Activated CD4-positive, alpha-beta T cell treated with anti-CD3 and anti-CD28 coated beads for 36 hours (primary cell): ENCODE measurements around the gene BSND. TPM values are rescaled to one million over a fixed set of nuclear protein-coding genes. Genes with fewer than 3 reads are reported as not detected.

Source experiments
- ATAC-seq: fragments of 200-7000 bp; cut with Tn5 transposase; one replicate; pipeline ENCODE4 v1.10.0; 2021; ENCODE audit warnings: mild to moderate bottlenecking, moderate library complexity
- CTCF ChIA-PET: fragments of 350-600 bp; sonication (Branson Sonifier 250); formaldehyde crosslinking; loops from one replicate; lab custom pipeline; 2021; ENCODE audit warnings: antibody characterized with exemption; lab: Charles Lee
- POLR2A ChIA-PET: fragments of 350-600 bp; sonication (Branson Sonifier 250); formaldehyde crosslinking; loops from one replicate; lab custom pipeline; 2021; ENCODE audit warnings: antibody characterized with exemption, inconsistent platforms; lab: Charles Lee
- DNase-seq: peaks from one replicate; pipeline ENCODE4 v3.0.0-alpha.2; 2020
- H3K27ac Mint-ChIP-seq: one replicate; pipeline ENCODE4 v1.8.0; 2021; ENCODE audit warnings: mixed read lengths
- H3K27me3 Mint-ChIP-seq: one replicate; pipeline ENCODE4 v1.8.0; 2021; ENCODE audit warnings: mixed read lengths
- H3K36me3 Mint-ChIP-seq: one replicate; pipeline ENCODE4 v1.8.0; 2021; ENCODE audit warnings: low read depth, mixed read lengths
- H3K4me1 Mint-ChIP-seq: one replicate; pipeline ENCODE4 v1.8.0; 2021; ENCODE audit warnings: mixed read lengths
- H3K4me3 Mint-ChIP-seq: one replicate; pipeline ENCODE4 v1.8.0; 2021; ENCODE audit warnings: mild to moderate bottlenecking, moderate library complexity, mixed read lengths
- H3K9me3 Mint-ChIP-seq: one replicate; pipeline ENCODE4 v1.8.0; 2021; ENCODE audit warnings: low read depth, mixed read lengths
- intact Hi-C, 2 experiments: fragments of 100-400 bp; cut with DNase I in 1 of 2; cut with micrococcal nuclease in 1 of 2; formaldehyde crosslinking; loops; one replicate each; pipeline versions ENCODE4 v1.14.2 to v1.15.1; 2022 to 2024; cut with DNase I, micrococcal nuclease
- total RNA-seq, 2 experiments: library from RNA; stranded (reverse); gene quantifications; one replicate each; pipeline ENCODE4 v1.2.3, GENCODE V29; 2021

Gene BSND
- total RNA-seq, 2 experiments from 2014 or later, result not detected

DNA sequence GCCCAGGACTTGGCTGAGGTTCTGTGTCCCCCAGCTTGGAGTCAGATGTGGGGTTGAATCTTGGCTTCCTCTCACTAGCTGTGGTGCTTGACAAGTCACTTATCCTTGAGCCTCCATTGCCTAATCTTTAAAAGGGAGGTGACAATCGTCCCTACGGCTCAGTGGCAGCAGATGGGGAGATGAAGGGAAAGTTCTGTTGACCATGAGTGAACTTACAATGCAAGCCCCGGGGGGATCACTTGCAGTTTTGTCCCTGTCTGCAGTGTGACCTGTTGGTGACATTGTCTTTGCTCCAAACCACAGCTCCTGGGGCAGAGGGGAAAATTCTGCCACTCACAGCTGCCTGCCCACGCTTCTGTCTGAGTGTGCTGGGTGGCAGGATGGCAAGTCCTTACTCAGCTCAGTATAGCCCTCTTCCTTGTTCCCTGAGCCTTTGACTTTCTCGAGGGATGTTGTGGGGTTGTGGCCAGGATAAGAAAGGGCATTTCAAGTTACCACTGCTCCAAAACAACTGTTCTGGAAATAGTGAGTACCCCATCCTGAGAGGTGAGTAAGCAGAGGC, 42.3 kb downstream of the BSND start:
- ATAC-seq (peak; percentile 30), DNase-seq (no peak)
- intact Hi-C loops, result no loop called here
- no peak overlapping the region for H3K27ac Mint-ChIP-seq
- H3K4me1 Mint-ChIP-seq, result no peaks in the 10 kb centered on the region
- H3K9me3 Mint-ChIP-seq, result no peaks in the 10 kb centered on the region
- no peaks in the 10 kb centered on the region for H3K36me3 Mint-ChIP-seq
- peaks cover 46% of the 10 kb centered on the region for H3K27me3 Mint-ChIP-seq
- ChIA-PET POLR2A (no interaction called here), CTCF (interaction anchor here (0.5 to 0.6 kb wide), 2 partner anchors 101 to 1002 kb away, joined by 3 read pairs; no protein-coding TSS in a partner anchor)
- no peak overlapping the region for H3K4me3 Mint-ChIP-seq

DNA sequence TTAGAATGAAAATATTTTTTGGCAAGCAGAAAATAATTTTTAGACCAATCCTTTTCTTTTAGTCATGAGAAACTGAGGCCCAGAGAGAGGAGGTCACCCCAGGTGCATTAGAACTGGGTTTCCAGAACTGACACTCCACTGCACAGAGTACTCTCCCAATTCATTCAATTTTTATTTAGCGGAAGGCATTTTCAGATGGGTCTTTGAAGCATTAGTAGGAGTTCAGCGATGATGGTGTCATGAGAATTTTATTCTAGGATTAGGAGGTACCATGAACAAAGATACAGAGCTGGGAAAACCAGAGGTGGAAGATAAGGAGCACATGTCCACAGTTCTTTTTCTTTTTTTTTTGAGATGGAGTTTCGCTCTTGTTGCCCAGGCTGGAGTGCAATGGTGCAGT, 42.9 kb downstream of the BSND start:
- CTCF ChIA-PET, result no interaction called here
- no peak overlapping the region for H3K4me3 Mint-ChIP-seq
- H3K27me3 Mint-ChIP-seq, result peaks cover 42% of the 10 kb centered on the region
- H3K27ac Mint-ChIP-seq, result no peak overlapping the region
- no peaks in the 10 kb centered on the region for H3K36me3 Mint-ChIP-seq
- POLR2A ChIA-PET, result no interaction called here
- DNase-seq, result no peak
- intact Hi-C loops, result no loop called here
- no peaks in the 10 kb centered on the region for H3K9me3 Mint-ChIP-seq
- no peak for ATAC-seq
- H3K4me1 Mint-ChIP-seq, result no peaks in the 10 kb centered on the region

DNA sequence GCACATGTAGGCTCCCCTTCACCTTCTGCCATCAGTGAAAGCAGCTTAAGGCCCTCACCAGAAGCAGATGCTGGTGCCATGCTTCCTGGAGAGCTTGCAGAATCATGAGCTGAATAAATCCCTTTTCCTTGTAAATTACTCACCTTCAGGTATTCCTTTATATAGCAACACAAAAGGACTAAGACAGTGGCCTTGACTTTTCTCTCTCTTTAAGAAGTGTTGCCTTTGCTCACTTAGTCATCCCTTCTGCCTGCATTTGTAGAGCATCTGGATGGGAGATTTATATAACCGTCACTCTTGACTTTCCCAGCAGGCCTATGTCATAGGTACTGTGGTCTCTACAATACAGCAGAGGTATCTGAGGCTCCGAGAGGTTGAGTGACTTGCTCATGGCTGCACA, 44.3 kb downstream of the BSND start:
- Mint-ChIP-seq H3K4me1 (no peaks in the 10 kb centered on the region), H3K9me3 (no peaks in the 10 kb centered on the region), H3K27ac (no peak overlapping the region), H3K4me3 (no peak overlapping the region), H3K27me3 (peaks cover 31% of the 10 kb centered on the region), H3K36me3 (no peaks in the 10 kb centered on the region)
- intact Hi-C loops, result no loop called here
- CTCF ChIA-PET, result interaction anchor here (0.6 kb wide), 1 partner anchor 9 kb away, joined by 3 read pairs; no protein-coding TSS in a partner anchor
- no peak for ATAC-seq
- POLR2A ChIA-PET, result no interaction called here
- no peak for DNase-seq

DNA sequence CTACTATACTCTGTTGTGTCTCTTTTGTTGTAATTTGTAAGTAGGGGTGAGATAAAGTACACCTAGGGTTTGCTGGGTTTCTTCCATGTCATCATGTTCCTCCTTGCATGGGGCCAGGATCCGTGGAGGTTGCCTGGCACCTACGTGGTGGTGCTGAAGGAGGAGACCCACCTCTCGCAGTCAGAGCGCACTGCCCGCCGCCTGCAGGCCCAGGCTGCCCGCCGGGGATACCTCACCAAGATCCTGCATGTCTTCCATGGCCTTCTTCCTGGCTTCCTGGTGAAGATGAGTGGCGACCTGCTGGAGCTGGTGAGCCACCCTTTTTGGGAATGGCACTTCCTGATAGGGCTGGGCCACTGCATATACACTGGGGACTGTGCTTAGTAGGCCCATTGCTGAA, 45.0 kb downstream of the BSND start:
- no peaks in the 10 kb centered on the region for H3K9me3 Mint-ChIP-seq
- ATAC-seq (no peak), DNase-seq (no peak)
- H3K27ac Mint-ChIP-seq, result no peak overlapping the region
- peaks cover 24% of the 10 kb centered on the region for H3K27me3 Mint-ChIP-seq
- CTCF ChIA-PET, result interaction anchor here (1.2 to 1.4 kb wide), 2 partner anchors 8 to 21 kb away, joined by 3 to 8 read pairs; no protein-coding TSS in a partner anchor
- intact Hi-C loops, result no loop called here
- H3K4me1 Mint-ChIP-seq, result no peaks in the 10 kb centered on the region
- H3K36me3 Mint-ChIP-seq, result no peaks in the 10 kb centered on the region
- no peak overlapping the region for H3K4me3 Mint-ChIP-seq
- POLR2A ChIA-PET, result no interaction called here

DNA sequence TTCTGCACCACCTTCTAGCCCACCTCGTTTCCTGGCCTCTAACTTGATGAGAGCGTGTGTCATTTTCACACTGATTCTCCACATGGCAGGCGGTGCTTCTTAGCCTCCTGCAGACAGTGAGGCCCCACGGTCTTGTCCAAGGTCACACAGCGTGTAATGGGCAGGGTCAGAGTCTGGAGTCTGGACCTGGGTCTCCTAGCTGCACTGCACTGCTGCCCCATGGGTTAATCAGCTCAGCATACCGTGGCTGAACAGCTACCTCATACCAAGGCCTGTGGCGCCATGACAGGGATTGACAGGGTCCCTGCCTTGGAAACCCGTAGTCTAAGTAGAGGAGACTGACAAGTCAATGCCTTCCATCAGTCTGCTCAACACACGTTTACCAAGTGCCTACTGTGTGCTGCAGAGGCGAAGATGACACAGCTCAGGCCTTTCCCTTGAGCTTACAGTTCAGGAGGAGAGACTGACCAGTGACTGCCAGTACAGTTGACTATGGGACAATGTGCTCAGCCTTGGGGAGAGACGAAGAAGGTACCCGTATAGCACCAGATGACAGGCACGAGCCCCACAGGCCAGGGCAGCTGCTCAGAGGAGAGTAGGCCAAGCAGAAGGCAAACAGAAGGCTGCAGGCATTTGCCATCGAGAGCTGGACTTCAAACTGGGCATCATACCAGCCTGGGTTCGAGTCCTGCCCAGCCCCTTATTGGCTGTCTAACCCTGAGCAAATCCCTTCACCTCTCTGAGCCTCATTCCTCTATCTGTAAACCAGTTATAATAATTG, 46.1 kb downstream of the BSND start:
- Mint-ChIP-seq H3K4me1 (no peaks in the 10 kb centered on the region), H3K36me3 (no peaks in the 10 kb centered on the region), H3K4me3 (no peak overlapping the region), H3K27ac (no peak overlapping the region), H3K9me3 (no peaks in the 10 kb centered on the region), H3K27me3 (peaks cover 17% of the 10 kb centered on the region)
- CTCF ChIA-PET, result interaction anchor here (0.5 to 1.4 kb wide), 6 partner anchors 10 to 358 kb away, joined by 3 to 8 read pairs (median 3); no protein-coding TSS in a partner anchor
- POLR2A ChIA-PET, result no interaction called here
- DNase-seq, result no peak
- intact Hi-C loops, result no loop called here
- no peak for ATAC-seq

DNA sequence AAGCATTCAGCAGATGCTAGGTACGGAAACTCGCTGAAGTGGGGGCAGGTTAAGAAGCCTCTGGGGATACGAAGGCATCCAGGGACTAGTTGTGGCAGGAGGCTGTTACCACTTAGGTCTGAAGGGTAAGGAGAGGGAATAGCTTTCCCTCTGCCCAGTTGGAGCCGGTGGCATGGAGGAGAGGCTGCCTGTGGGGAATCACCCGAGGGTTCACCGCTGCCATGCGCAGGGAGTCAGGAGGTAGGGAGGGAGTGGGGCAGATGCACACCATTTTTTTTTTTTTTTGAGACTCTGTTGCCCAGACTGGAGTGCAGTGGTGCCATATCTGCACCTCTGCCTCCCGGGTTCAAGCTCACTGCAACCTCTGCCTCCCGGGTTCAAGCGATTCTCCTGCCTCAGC, 46.7 kb downstream of the BSND start:
- Mint-ChIP-seq H3K27me3 (peaks cover 11% of the 10 kb centered on the region), H3K27ac (no peak overlapping the region)
- no peak for DNase-seq

DNA sequence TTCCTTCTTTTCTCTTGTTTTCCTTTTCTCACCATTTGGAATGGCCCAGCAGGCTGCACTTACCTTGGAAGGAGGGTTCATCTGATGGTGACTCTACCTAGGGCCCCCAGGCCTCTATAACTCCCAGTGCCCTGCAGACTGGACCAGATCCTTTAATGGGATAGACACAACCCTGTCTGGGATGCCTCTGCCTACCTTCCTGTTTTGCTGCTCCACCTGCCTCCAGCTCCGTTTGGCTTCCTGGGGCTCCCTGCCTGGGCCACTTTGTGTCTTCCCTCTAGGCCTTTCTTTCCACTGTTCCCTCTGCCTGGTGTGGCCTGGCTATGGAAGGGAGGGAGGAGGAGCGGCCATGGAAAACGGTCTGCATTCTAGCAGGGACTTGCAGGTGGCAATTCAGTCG, 48.1 kb downstream of the BSND start:
- no peaks in the 10 kb centered on the region for H3K4me1 Mint-ChIP-seq
- no peaks in the 10 kb centered on the region for H3K9me3 Mint-ChIP-seq
- DNase-seq, result no peak
- peaks cover 2% of the 10 kb centered on the region for H3K27me3 Mint-ChIP-seq
- CTCF ChIA-PET, result no interaction called here
- no peak for ATAC-seq
- no peak overlapping the region for H3K4me3 Mint-ChIP-seq
- no peaks in the 10 kb centered on the region for H3K36me3 Mint-ChIP-seq
- no peak overlapping the region for H3K27ac Mint-ChIP-seq
- intact Hi-C loops, result no loop called here
- POLR2A ChIA-PET, result no interaction called here

More for the DNA sequence above, 46.7 kb downstream of the BSND start:
- Mint-ChIP-seq H3K4me3 (no peak overlapping the region), H3K4me1 (no peaks in the 10 kb centered on the region), H3K36me3 (no peaks in the 10 kb centered on the region), H3K9me3 (no peaks in the 10 kb centered on the region)
- intact Hi-C loops, result no loop called here
- ChIA-PET POLR2A (no interaction called here), CTCF (interaction anchor here (0.6 kb wide), 2 partner anchors 114 to 357 kb away, joined by 3 read pairs; no protein-coding TSS in a partner anchor)
- ATAC-seq, result no peak

DNA sequence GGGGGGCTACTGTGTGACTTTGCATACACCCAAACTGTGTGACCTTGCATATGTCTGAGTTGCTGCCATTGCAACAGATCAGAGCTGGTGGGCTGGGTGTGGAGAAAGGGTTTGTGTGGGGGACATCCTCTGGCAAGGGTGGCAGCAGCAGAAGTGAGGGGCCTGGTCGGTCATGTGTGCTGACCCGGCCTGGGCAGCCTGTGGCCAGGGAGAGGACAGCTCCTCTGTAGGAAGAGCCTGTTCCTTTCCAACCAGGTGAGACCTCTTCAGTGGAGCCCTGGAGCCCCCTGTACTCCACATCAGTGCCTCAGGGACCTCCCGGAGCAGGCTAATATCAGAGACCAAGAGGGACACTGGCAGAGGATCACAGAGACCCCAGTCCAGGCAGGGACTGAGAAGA, 48.9 kb downstream of the BSND start:
- no peak overlapping the region for H3K4me3 Mint-ChIP-seq
- intact Hi-C loops, result no loop called here
- CTCF ChIA-PET, result no interaction called here
- no peak overlapping the region for H3K27ac Mint-ChIP-seq
- H3K9me3 Mint-ChIP-seq, result no peaks in the 10 kb centered on the region
- no peaks in the 10 kb centered on the region for H3K4me1 Mint-ChIP-seq
- H3K27me3 Mint-ChIP-seq, result peaks cover 2% of the 10 kb centered on the region
- DNase-seq (no peak), ATAC-seq (no peak)
- POLR2A ChIA-PET, result no interaction called here
- H3K36me3 Mint-ChIP-seq, result no peaks in the 10 kb centered on the region

DNA sequence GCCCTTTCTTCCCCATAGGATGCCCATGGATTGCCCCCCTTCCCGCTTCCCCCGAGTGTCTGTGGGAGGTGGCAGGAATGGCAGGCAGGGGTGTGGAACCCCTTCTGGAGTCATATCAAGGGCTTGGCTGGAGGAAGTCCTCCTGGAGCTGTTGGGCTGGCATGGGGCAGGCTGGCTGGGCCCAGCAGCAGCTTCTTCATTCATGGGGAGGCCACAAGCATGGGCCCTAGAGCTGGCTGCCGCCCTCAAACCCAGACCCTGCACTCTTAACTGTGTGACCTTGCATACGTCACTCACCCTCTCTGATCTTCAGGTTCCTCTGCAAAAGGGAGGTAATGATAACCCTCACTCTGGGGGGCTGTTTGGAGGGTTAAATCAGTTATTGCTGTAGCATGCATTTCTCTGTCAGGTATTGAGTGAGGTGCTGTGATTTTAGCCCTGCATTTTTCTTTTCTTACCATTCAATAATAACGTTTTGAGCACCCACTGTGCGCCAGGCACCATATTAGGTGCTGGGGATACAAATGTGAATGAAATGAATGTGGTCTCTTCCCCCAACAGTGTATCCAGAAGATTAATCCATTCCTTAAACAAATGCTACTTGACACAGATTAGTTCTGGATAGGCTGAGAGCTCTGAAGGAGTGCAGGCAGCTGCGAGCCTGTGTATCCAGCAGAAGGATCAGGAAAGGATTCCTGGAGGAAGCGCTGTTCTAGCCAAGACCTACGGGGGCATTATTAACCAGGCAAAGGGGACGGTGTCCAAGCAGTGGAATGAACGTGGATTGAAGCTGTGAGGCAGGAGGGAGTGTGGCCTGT, 49.9 kb downstream of the BSND start:
- no peak for ATAC-seq
- ChIA-PET POLR2A (no interaction called here), CTCF (interaction anchor here (1.0 kb wide), 1 partner anchor 27 kb away, joined by 4 read pairs; no protein-coding TSS in a partner anchor)
- intact Hi-C loops, result no loop called here
- H3K27me3 Mint-ChIP-seq, result peaks cover under 1% of the 10 kb centered on the region
- H3K9me3 Mint-ChIP-seq, result no peaks in the 10 kb centered on the region
- H3K4me3 Mint-ChIP-seq, result no peak overlapping the region
- no peak for DNase-seq
- no peaks in the 10 kb centered on the region for H3K4me1 Mint-ChIP-seq
- no peaks in the 10 kb centered on the region for H3K36me3 Mint-ChIP-seq
- H3K27ac Mint-ChIP-seq, result no peak overlapping the region

DNA sequence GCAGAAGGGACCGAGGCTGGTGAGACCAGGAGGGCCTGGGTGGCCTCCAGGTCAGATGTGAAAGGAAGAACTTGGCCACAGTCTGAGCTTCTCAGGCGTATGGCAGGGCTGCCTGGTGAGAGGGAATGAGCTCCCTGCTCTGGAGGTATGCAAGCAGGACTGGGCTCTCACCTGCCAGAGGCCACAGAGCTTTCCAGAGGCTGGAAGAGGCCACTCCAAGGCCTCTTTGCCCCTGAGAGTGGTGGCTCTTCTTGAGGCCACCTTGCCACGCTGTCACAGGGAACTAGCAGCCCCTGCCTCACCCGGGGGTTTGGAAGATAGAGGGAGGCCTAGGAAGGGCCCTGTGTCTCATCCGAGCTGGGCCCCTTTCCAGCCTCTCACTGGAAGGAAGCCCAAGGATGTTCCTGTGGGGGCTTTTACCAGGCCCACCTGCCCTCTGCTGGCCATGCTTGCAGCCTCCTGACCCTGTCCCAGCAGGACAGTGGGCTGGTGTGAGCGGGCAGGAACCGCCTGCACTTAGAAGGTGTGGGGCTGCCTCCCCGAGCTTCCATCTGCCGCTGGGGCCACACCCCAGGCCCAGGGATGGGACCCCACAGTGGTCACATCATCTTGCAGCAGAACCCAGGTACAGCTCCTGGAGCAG, 50.7 kb downstream of the BSND start:
- intact Hi-C loops, result no loop called here
- DNase-seq (no peak), ATAC-seq (no peak)
- Mint-ChIP-seq H3K9me3 (no peaks in the 10 kb centered on the region), H3K4me3 (no peak overlapping the region), H3K36me3 (no peaks in the 10 kb centered on the region), H3K4me1 (no peaks in the 10 kb centered on the region), H3K27ac (no peak overlapping the region), H3K27me3 (no peaks in the 10 kb centered on the region)
- POLR2A ChIA-PET, result no interaction called here
- CTCF ChIA-PET, result interaction anchor here (1.0 kb wide), 1 partner anchor 27 kb away, joined by 4 read pairs; no protein-coding TSS in a partner anchor

DNA sequence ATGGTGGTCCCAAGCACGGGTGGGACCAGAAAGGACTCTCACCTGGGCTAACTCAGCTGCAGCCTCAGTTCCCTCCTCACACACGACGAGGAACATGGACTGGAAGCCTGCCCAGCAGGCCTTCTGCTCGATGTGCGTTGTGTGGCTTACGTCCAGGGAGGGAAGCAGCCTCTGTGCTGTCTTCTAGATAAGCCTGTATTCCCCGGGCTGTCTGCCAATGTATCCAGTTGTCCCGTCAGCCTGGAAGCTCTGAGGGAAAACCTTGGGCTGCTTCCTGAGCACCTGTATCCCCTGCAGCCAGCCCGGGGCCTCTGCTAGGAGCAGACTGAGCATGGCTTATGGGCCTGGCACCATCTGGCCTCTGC, 51.2 kb downstream of the BSND start:
- intact Hi-C loops, result no loop called here
- Mint-ChIP-seq H3K9me3 (no peaks in the 10 kb centered on the region), H3K27ac (no peak overlapping the region), H3K4me3 (no peak overlapping the region), H3K4me1 (no peaks in the 10 kb centered on the region), H3K36me3 (no peaks in the 10 kb centered on the region), H3K27me3 (no peaks in the 10 kb centered on the region)
- no peak for ATAC-seq
- CTCF ChIA-PET, result no interaction called here
- POLR2A ChIA-PET, result no interaction called here
- DNase-seq, result no peak
